A673 (cell line): ENCODE measurements around the gene HEPHL1.

ENCODE experiments used
- CTCF ChIP-seq: fragments of 300-800, 200-600 bp; sonication (generic); conservative IDR thresholded peaks from 2 replicates; pipeline ENCODE4 v1.5.1; 2017; ENCODE audit warnings: low read depth, mild to moderate bottlenecking, antibody characterized with exemption, low read length, moderate library complexity, mixed read lengths
- EZH2 ChIP-seq: fragments of 200-600 bp; sonication (generic); IDR thresholded peaks from 2 replicates; pipeline ENCODE4 v1.6.1; 2017; ENCODE audit warnings: borderline replicate concordance, low read depth, mild to moderate bottlenecking, mixed read lengths, antibody characterized with exemption, low read length; ENCODE audit not compliant: poor library complexity, severe bottlenecking

DNA sequence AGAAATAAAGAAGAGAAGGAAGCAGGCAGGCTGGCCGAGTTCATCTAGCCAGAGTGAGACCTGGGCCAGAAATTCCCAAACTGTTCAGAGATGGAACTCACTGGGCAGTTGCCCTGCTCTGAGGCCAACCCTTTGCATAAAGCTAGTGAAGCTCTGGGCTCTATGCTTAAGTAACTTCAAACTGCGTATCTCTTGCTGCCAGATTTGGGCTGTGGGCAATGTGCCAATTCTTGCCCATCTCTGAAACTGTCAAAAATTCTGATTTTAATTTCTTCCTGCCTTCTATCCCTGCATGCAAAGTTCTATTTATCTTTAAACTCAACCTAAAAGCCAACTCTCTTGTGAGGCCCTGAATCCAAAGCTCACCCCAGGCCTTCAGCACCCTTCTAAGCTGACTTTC, 36.2 kb upstream of the HEPHL1 start:
- TF ChIP-seq CTCF (no peak), EZH2 (no peak)
